Mucosa of descending colon (tissue), 3 donors: ENCODE measurements around the gene KRT84. TPM values are rescaled to one million over a fixed set of nuclear protein-coding genes. Genes with fewer than 3 reads are reported as not detected.

Experiments
- ATAC-seq: fragments of 200-7000 bp; cut with Tn5 transposase; one replicate; pipeline ENCODE4 v1.9.1; 2020; ENCODE audit warnings: mild to moderate bottlenecking, moderate library complexity
- DNase-seq, 3 donors: peaks; one replicate each; pipeline ENCODE4 v3.0.0-alpha.2; 2020
- H3K36me3 ChIP-seq: fragments of 200-600 bp; one replicate; pipeline ENCODE4 v1.8.0; 2021; ENCODE audit warnings: low read depth, mild to moderate bottlenecking
- H3K4me1 ChIP-seq: fragments of 200-600 bp; one replicate; pipeline ENCODE4 v1.8.0; 2021; ENCODE audit warnings: low read depth, mild to moderate bottlenecking
- H3K4me3 ChIP-seq: fragments of 200-600 bp; one replicate; pipeline ENCODE4 v1.8.0; 2021; ENCODE audit warnings: mild to moderate bottlenecking
- H3K9me3 ChIP-seq: fragments of 200-600 bp; one replicate; pipeline ENCODE4 v1.8.0; 2021; ENCODE audit warnings: mild to moderate bottlenecking
- intact Hi-C, 2 donors: fragments of 100-400 bp; cut with DNase I in 1 of 2; cut with micrococcal nuclease in 1 of 2; formaldehyde crosslinking; loops; one replicate each; pipeline versions ENCODE4 v1.11.0 to v1.11.1; 2022; cut with DNase I, micrococcal nuclease
- total RNA-seq, 3 donors: library from RNA; stranded (reverse); fragmentation: NEBNext Ultra II Directional in 2 of 3; extraction: Animal tissue kit (Norgen Biotek cat#: 25700) in 2 of 3; gene quantifications; one replicate each; pipeline versions ENCODE4 v1.2.1 to v1.2.4, GENCODE V29; 2021 to 2023
- TF ChIP-seq, protein P1 (sequence below): fragments of 200-600 bp; IDR thresholded peaks from one replicate; pipeline ENCODE4 v1.8.0; 2022; ENCODE audit warnings: antibody characterized with exemption, mild to moderate bottlenecking
- donor health status: DM: no; HTN: no; CAD: no; lungs with moderate emphysema.
- donor health status: DM: no; HTN: no; CAD: no.
- donor health status: DM: no; HTN: yes; CAD: no.

KRT84 gene
- total RNA-seq, 3 donors from 2014 or later = not detected

DNA sequence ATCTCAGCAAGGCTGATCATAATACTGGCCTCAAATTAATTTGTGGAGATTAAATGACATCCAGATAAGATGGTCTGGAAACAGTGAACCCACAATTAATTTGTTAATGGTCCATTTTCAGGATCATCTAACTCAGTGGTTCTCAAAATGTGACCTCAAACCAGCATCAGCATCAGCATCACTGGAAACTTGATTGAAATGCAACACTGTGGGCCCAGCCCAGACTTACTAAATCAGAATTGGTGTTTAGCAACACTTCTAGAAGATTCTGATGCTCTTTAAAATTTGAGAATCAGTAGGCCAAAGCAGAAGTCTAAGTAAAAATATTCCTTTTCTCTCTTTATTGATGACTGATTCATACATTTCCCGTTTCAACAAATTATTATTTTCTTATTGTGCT, 31.3 kb upstream of the KRT84 start:
- no peak for DNase-seq
- intact Hi-C loops = no loop called here
- H3K4me1 ChIP-seq = no peaks in the 10 kb centered on the region
- no peaks in the 10 kb centered on the region for H3K9me3 ChIP-seq
- H3K36me3 ChIP-seq = no peaks in the 10 kb centered on the region
- no peak overlapping the region for H3K4me3 ChIP-seq
- ATAC-seq = no peak
- TF ChIP-seq, protein P1, sequence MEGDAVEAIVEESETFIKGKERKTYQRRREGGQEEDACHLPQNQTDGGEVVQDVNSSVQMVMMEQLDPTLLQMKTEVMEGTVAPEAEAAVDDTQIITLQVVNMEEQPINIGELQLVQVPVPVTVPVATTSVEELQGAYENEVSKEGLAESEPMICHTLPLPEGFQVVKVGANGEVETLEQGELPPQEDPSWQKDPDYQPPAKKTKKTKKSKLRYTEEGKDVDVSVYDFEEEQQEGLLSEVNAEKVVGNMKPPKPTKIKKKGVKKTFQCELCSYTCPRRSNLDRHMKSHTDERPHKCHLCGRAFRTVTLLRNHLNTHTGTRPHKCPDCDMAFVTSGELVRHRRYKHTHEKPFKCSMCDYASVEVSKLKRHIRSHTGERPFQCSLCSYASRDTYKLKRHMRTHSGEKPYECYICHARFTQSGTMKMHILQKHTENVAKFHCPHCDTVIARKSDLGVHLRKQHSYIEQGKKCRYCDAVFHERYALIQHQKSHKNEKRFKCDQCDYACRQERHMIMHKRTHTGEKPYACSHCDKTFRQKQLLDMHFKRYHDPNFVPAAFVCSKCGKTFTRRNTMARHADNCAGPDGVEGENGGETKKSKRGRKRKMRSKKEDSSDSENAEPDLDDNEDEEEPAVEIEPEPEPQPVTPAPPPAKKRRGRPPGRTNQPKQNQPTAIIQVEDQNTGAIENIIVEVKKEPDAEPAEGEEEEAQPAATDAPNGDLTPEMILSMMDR = no peak

DNA sequence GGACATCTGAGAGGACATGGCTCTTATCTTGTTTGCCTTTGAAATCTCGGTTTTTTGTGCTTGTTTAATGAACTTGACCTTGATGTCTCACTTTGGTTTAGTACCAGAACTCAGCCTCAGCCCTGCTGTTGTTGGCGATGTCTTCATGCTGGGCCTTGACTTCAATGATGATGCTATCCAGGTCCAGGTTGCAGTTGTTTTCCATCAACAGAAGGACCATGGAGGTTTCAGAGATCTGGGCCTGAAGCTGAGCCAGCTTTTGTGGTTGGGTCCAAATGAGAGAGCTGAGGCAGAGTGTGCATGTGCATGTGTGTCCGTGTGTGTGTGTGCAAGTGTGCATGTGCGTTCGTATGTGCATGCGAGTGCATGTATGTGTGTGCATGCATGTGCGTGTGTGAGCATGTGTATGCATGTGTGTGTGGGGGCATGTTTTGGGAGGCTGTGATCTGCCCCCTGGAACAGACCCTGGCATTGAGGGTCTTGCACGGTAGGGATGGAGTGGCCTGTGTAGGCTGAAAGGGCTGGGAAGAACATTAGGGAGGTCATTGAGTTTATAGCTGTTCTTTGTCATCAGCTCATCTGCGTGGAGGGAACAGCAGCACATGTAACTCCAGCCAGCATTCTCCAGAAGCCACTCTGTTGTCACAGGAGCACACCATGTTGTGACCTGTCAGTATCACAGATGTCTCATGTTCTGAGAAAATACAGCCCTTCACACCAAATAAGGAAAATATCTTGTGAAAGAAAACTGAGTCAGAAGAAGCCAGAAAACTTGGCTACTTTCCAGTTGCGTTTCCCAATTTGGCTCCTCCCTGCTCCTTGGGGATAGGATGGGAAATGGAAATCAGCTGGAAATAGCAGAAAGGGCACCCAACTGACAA, 30.7 kb upstream of the KRT84 start:
- TF ChIP-seq, protein P1 = no peak
- Histone ChIP-seq H3K9me3 (no peaks in the 10 kb centered on the region), H3K4me1 (no peaks in the 10 kb centered on the region), H3K4me3 (no peak overlapping the region), H3K36me3 (no peaks in the 10 kb centered on the region)
- peak; percentile 46 for ATAC-seq
- intact Hi-C loops = no loop called here
- DNase-seq = peak in 1 of 3 donors; percentile 25

DNA sequence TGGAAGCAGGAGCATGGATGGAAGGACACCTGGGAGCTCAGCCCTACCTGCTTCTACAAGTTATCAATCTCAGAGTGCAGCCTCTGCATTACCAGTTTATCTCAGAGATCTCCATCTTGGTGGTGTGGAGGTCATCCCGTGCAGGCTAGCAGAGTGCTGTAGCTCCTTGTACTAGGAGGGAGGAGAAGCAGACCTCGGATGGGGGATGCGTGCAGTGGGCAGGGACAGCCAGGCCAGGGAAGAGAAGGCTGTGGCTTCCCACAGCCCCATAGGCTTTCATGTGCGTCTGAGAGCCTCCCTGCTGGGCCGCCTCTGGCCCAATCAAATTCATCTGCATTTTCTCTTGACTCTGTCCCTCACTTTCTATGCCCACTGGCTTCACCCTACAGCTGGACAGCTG, 29.5 kb upstream of the KRT84 start:
- no peak for DNase-seq
- TF ChIP-seq, protein P1 = no peak

DNA sequence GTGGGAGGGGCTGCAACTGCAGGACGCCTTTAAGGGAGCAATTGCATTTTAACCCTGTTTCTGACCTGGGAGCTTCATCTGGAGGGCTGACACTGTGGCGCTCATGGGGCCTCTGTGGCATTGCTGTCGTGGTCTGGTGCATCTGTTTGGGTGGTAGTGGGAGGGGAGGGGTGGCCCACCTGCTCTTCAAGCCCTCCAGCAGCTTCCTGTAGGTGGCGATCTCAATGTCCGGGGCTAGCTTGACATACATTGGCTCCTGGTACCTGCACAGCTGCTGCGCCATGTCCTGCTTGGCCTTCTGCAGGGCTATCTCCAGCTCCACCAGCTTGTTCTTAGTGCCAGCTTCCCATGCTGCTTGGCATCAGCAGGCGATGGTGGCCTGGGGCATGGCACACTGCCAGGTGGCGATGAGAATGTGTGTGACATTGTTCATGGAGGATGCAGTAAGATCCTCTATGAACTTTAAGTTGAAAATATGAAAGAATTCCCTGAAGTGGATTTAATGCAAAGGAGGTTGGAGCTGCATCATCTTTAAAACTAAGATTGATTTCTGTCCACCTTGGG, 28.4 kb upstream of the KRT84 start:
- no peak overlapping the region for H3K4me3 ChIP-seq
- no peaks in the 10 kb centered on the region for H3K4me1 ChIP-seq
- H3K36me3 ChIP-seq = no peaks in the 10 kb centered on the region
- no peak for DNase-seq
- no peaks in the 10 kb centered on the region for H3K9me3 ChIP-seq
- no peak for ATAC-seq
- TF ChIP-seq, protein P1 = no peak
- intact Hi-C loops = no loop called here

More for the DNA sequence above, 29.5 kb upstream of the KRT84 start:
- Histone ChIP-seq H3K4me1 (no peaks in the 10 kb centered on the region), H3K4me3 (no peak overlapping the region), H3K9me3 (no peaks in the 10 kb centered on the region), H3K36me3 (no peaks in the 10 kb centered on the region)
- intact Hi-C loops = no loop called here
- ATAC-seq = no peak

DNA sequence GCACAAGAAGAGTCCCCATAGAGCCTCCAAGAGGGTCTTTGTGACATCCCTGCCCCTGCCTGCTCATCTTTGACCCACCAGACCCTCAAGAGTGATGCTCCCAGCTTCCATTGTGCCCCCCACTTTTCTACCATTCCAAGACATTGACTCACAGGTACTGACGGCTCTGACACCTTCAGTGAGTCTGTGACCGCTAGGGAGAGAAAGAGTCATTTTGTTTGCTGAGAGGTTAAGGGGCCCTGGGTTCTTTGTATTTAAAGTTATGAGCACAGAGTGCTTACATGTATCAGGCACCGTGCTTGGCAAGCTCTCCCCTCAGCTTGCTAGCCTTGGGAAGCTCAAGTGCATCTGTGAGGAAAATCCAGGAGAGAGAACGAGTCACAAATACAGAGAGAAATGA, 27.8 kb upstream of the KRT84 start:
- Histone ChIP-seq H3K36me3 (no peaks in the 10 kb centered on the region), H3K4me1 (no peaks in the 10 kb centered on the region), H3K9me3 (no peaks in the 10 kb centered on the region), H3K4me3 (no peak overlapping the region)
- ATAC-seq (no peak), DNase-seq (no peak)
- TF ChIP-seq, protein P1 = no peak
- intact Hi-C loops = no loop called here
